GM15510 (cell line): Measurements from ENCODE around the gene ADCY7.

Experiments
- POLR2A ChIP-seq: IDR thresholded peaks from 3 replicates; pipeline ENCODE4 v1.6.1; 2011; ENCODE audit warnings: borderline replicate concordance; ENCODE audit not compliant: insufficient read length; ENCODE audit errors: extremely low read depth

Gene ADCY7

GRCh38 chr16:50303041-50303604, 36.8 kb downstream of the ADCY7 start:
- no peak for TF ChIP-seq POLR2A

- no peak for TF ChIP-seq POLR2A
Observed at GRCh38 chr16:50303605-50304466, 37.5 kb downstream of the ADCY7 start.

- no peak for TF ChIP-seq POLR2A
Observed at GRCh38 chr16:50304467-50305440, 38.4 kb downstream of the ADCY7 start.

GRCh38 chr16:50305441-50306061, 39.2 kb downstream of the ADCY7 start:
- no peak for TF ChIP-seq POLR2A

- TF ChIP-seq POLR2A = no peak
Observed at GRCh38 chr16:50306287-50306686, 39.9 kb downstream of the ADCY7 start.

- no peak for TF ChIP-seq POLR2A
Observed at GRCh38 chr16:50308237-50308965, 42.0 kb downstream of the ADCY7 start.

- TF ChIP-seq POLR2A = no peak
Observed at GRCh38 chr16:50309156-50309526, 42.8 kb downstream of the ADCY7 start.

GRCh38 chr16:50309527-50310307, 43.4 kb downstream of the ADCY7 start:
- no peak for TF ChIP-seq POLR2A

GRCh38 chr16:50310308-50311133, 44.2 kb downstream of the ADCY7 start:
- TF ChIP-seq POLR2A = no peak

- no peak for TF ChIP-seq POLR2A
Observed at GRCh38 chr16:50311134-50311528, 44.8 kb downstream of the ADCY7 start.

- TF ChIP-seq POLR2A = no peak
Observed at GRCh38 chr16:50311891-50312501, 45.6 kb downstream of the ADCY7 start.
